B cell (primary cell): ENCODE results near the gene EHBP1L1.

ENCODE experiments used
- CTCF ChIP-seq: fragments of 200-600 bp; IDR thresholded peaks from one replicate; pipeline ENCODE4 v1.8.0; 2022; ENCODE audit warnings: antibody characterized with exemption, mild to moderate bottlenecking
- EZH2 ChIP-seq: IDR thresholded peaks from 2 replicates; pipeline ENCODE4 v1.6.1; 2012; ENCODE audit warnings: borderline replicate concordance, low read depth, mild to moderate bottlenecking, moderate library complexity, low read length; ENCODE audit not compliant: insufficient read depth, poor library complexity, severe bottlenecking

GRCh38 chr11:65577756-65578109, 1.9 kb downstream of the EHBP1L1 start:
- no peak for TF ChIP-seq CTCF
- TF ChIP-seq EZH2: no peak
